T-helper 9 cell (primary cell): ENCODE data around the gene MEGF11.

ENCODE experiments used
- DNase-seq: peaks from one replicate; pipeline ENCODE4 v3.0.0-alpha.2; 2020

The MEGF11 gene

DNA sequence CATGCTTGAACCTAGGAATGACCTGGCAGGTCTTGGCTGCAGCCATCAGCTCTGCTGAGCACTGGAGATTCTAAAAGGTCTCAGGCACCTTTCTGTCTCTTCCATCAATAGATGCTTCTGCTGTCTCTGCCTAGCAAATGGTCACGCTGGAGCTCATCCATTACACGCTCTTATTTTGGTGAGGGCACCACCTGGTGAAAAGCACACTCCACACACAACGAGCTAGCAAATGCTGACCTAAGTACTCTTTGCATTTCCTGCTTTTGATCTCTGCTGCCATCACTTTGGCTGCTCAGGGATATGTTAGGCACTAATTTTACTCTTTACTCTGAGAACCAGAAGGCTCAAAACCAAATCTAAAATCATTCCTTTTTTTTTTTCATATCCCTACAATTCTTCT, 293.0 kb downstream of the MEGF11 start:
- DNase-seq = no peak

GRCh38 chr15:65958835-65959234, 294.7 kb downstream of the MEGF11 start:
- no peak for DNase-seq

- no peak for DNase-seq
These were observed 296.1 kb downstream of the MEGF11 start for GRCh38 chr15:65957451-65957850.

GRCh38 chr15:65956899-65957298, 296.7 kb downstream of the MEGF11 start:
- no peak for DNase-seq

DNA sequence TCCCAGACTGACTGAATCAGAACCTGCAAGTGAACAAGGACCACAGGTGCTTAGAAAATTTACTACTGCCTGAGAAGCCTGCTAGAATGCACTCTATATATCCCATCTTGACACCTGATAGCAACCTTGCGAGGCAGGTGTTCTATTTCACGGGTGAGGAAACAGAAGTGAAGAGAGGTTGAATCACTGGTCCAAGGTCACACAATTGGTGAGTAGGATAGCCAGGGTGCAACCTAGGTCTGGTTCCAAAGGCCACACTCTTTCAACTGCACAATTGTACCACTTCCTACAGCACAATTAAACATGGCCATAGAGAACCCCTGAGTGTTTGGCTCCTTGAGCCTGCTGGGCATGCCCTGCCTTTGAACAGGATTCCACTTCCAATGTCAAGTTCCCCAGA, 297.2 kb downstream of the MEGF11 start:
- DNase-seq = no peak

GRCh38 chr15:65954289-65954741, 299.2 kb downstream of the MEGF11 start:
- no peak for DNase-seq

DNA sequence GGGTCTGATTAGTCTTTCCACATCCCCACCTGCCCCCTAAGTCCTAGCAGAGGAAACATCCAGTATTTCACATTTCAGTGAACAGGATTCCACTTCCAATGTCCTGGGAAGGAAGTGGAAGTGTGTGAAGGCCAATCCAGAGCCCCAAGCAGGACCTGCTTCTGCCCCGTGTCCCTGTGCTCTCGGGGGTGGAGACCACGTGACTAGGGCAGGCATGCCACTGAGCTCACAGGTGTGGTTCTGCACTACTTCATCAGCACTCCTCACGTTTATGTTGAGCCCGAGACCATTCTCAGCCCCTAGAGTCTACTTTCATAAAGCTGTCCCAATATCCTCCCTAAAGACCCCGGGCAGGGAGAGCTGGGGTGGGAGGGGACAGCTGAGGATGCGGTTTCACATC, 299.9 kb downstream of the MEGF11 start:
- no peak for DNase-seq

DNA sequence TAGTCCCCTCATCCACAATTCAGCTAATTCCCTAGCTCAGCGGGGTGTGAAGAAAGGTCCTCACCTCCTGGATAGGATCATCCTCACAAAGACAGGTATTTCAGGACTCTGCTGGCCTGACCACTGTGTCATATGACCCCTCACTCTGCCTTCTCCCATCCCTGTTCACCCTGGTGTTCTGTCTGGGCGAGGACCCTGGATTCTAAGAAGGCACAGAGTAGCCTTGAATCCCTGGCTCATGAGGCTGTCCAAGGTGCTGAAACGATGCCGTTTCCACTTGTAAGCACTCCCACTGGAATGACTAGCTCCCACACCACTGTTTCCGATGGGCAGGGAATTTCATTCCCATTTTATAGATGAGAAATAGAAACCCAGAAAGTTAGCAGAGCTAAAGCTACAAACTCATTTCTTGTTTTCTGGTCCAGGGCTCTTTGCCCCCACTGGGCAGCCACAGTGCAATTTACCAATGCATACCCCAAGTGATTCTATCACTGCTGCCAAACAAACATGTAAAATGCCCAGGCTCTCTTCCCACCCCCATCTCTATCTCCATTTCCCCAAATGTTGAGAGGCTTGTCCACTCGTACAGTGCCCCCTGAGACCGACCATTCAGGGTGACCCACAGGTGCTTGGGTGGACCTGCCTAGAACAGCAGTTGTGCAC, 301.0 kb downstream of the MEGF11 start:
- no peak for DNase-seq

DNA sequence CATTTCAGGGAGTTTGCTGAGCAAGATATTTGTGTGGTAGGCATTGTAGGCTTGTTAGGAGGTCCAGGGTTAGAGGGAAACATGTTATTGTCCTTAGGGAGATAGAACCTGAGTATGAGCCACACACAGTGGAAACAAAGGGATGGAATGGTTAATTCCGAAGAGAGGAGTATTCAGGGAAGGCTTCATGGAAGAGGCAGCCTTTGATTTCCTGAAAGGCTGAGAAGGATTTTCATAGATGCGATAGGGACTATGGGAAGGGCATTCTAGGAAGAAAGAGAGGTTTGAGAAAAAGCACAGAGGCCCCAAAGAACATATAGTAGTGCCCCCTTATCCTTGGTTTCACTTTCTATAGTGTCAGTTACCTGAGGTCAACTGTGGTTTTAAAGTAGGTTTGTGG, 302.5 kb downstream of the MEGF11 start:
- no peak for DNase-seq

- no peak for DNase-seq
These were observed 304.1 kb downstream of the MEGF11 start for GRCh38 chr15:65949491-65949890.

DNA sequence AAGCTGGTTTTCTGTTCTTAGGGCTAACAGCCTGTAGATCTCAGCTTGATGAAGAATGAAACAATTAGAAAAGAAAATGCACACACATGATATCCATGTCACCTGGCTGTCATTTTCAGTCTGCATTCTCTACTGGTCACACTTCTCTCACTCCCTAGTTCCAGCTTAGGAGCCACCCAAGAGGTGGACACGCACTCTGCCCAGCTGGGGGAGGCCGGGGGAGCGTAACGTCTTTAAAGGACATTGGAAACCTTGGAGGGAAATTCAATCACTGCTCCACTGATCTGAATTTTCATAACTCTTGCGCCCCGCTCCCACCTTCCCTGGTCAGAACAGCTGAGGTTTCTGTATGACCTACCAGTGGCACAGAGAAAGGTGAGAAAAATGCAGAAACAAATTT, 304.5 kb downstream of the MEGF11 start:
- DNase-seq = no peak

- no peak for DNase-seq
These were observed 305.2 kb downstream of the MEGF11 start for GRCh38 chr15:65948383-65948782.

DNA sequence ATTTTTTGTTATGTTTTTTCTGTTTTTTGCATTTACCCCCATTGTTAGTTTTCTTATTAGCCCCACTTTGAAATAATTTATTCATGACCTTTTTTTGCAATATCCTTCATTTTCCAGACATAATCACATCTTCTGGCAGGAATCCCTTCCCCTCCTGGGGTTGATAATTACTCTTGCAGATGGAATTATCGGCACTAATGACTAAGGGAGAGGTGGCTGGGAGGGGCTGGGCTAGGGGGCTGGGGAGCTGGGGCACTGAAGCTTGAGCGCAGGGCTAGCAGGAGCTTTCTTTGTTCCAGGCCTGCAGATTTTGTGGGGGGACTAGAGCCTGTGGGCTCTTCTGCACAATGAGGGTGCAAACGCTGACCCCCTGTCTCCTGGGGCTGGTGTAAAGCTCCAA, 306.5 kb downstream of the MEGF11 start:
- no peak for DNase-seq

DNA sequence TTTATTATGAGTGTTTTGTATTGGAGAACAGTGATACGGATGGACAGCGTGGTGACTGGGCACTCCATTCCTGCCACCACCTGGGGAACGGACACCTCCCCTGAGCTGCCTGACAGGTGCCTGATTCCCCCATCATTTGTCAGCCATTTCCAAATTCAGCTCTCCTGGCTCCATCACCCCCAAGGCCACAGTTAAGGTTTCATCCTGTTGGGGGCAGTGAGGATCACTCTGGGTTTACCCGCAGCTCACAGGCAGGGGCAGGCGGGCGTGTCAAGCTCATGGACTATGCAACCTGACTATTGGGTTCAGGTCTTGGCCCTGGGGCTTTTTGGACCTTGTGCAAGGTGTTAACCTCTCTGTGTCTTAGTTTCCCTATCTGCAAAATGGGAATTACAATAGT, 307.9 kb downstream of the MEGF11 start:
- no peak for DNase-seq

DNA sequence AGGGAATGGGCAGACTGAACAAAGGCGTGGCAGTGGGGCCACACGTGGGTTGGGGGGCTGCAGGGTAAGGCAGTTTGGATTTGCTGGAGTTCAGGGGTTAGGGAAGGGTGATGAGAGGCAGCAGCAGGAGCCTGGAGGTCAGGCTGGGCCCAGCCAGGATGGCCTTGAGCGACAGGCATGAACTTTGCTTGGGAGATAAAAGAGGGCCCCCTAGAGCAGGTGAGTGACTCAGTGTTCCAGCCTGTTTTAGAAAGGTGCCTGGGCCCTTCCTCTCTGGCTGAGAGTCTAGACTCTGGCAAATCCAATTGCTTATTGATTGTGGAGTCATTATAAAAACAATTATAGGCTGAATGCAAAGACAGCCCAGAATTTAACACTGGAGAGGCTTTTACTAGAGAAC, 309.1 kb downstream of the MEGF11 start:
- no peak for DNase-seq

DNA sequence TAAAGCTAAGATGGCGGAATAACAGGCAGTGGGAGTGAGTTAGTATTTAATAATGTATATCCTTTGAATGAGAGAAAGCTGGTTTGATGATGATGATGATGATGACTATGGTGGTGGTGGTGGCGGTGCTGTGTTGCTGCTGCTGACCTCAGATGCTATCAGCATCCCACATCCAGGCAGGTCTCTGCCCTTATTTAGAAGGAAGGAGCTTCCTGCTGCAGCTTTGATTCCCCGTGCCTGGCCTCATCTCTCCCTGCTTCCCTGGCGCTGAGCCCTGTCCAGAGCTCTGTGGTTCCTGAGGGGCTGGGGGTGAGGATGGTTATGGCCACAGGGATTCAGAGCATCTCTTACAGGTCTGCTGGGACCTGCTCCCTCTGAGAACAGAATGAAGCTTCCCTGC, 311.1 kb downstream of the MEGF11 start:
- no peak for DNase-seq

GRCh38 chr15:65940618-65940909, 313.0 kb downstream of the MEGF11 start:
- DNase-seq = no peak

- no peak for DNase-seq
These were observed 313.5 kb downstream of the MEGF11 start for GRCh38 chr15:65939901-65940617.

DNA sequence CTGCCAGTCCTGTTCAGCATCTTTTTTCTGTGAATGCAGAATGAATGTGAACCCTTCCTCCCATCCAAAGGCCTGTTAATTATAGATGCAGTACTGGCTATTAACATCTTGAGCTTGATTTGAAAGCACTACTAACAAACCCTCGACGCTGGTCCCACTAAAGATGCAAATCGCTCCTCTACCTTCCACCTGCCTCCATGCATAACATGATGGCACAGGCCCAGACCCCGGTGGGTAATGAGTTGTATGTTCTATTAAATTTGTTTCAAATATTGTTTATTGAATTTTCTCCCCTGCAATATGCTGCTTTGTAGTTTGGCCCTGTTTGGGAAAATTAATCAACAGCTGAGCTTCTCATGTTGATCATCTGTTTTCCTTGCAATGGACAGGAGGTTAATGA, 314.9 kb downstream of the MEGF11 start:
- DNase-seq = no peak

DNA sequence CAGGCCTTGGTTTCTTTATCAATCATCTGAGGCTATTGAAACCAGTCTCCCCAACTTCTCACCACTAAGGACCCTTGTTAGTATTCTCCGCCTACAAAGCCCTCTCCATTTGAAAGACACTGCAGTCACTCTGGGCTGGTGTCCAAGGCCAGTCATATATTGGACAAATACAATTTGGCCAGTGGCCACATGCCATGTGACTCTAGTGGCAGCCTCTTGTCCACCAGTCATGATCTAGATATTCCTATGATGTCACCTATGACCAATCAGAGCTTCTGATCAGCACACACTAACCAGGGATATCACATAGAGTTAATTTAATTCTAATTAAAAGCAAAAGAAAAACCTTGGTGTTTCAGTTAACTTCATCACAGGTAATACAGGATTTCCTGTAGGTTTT, 316.1 kb downstream of the MEGF11 start:
- DNase-seq = no peak

GRCh38 chr15:65937054-65937453, 316.5 kb downstream of the MEGF11 start:
- DNase-seq = no peak

GRCh38 chr15:65936282-65936681, 317.3 kb downstream of the MEGF11 start:
- DNase-seq = no peak

DNA sequence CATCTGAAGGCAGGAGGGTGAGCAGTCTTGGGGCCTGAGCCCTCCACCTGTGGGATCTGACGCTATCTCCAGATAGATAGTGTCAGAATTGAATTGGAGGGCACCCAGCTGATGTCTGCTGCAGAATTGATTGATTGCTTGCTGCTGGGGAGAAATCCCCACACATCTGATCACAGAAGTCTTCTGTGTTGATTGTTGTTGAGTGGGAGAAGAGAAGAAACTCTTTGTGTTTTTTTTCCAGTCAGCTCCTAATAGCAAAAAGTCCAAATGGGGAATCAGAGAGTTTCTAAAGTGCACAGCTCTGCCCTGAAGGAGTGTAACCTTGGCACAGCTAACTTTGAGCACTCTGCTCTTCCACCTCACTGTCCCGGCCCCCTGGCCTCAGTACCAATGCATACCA, 318.2 kb downstream of the MEGF11 start:
- no peak for DNase-seq

- no peak for DNase-seq
These were observed 322.3 kb downstream of the MEGF11 start for GRCh38 chr15:65931221-65931620.

- no peak for DNase-seq
These were observed 323.4 kb downstream of the MEGF11 start for GRCh38 chr15:65930134-65930533.
